HG03442 (cell line): ENCODE data around the gene ILF3.

Experiments
- ATAC-seq: cut with Tn5 transposase; IDR thresholded peaks from one replicate; pipeline ENCODE4 v1.9.1; 2021; ENCODE audit warnings: mild to moderate bottlenecking, moderate library complexity; ENCODE audit not compliant: unreplicated experiment

The ILF3 gene

GRCh38 chr19:10726268-10726667 is 72.1 kb downstream of the ILF3 start:
- ATAC-seq = no peak

- no peak for ATAC-seq
Measured at GRCh38 chr19:10727685-10728201, 73.6 kb downstream of the ILF3 start.

GRCh38 chr19:10729411-10729810 is 75.3 kb downstream of the ILF3 start:
- no peak for ATAC-seq

GRCh38 chr19:10730932-10731331 is 76.8 kb downstream of the ILF3 start:
- no peak for ATAC-seq

GRCh38 chr19:10735741-10736140 is 81.6 kb downstream of the ILF3 start:
- no peak for ATAC-seq

GRCh38 chr19:10736189-10736588 is 82.0 kb downstream of the ILF3 start:
- ATAC-seq = no peak

GRCh38 chr19:10736916-10737551 is 82.9 kb downstream of the ILF3 start:
- ATAC-seq = no peak

GRCh38 chr19:10737722-10738121 is 83.6 kb downstream of the ILF3 start:
- ATAC-seq = no peak

GRCh38 chr19:10740798-10741197 is 86.7 kb downstream of the ILF3 start:
- no peak for ATAC-seq
